GM19397 (cell line): ENCODE data around the gene EFCAB8.
"Not testable (repeated sequence)": the region's sequence is repeated elsewhere in the genome, so short reads cannot be mapped to it uniquely, and the experiment has no call there.

ENCODE experiments used
- ATAC-seq: cut with Tn5 transposase; IDR thresholded peaks from one replicate; pipeline ENCODE4 v1.9.1; 2021; ENCODE audit warnings: mild to moderate bottlenecking, moderate library complexity; ENCODE audit not compliant: unreplicated experiment

The EFCAB8 gene

DNA sequence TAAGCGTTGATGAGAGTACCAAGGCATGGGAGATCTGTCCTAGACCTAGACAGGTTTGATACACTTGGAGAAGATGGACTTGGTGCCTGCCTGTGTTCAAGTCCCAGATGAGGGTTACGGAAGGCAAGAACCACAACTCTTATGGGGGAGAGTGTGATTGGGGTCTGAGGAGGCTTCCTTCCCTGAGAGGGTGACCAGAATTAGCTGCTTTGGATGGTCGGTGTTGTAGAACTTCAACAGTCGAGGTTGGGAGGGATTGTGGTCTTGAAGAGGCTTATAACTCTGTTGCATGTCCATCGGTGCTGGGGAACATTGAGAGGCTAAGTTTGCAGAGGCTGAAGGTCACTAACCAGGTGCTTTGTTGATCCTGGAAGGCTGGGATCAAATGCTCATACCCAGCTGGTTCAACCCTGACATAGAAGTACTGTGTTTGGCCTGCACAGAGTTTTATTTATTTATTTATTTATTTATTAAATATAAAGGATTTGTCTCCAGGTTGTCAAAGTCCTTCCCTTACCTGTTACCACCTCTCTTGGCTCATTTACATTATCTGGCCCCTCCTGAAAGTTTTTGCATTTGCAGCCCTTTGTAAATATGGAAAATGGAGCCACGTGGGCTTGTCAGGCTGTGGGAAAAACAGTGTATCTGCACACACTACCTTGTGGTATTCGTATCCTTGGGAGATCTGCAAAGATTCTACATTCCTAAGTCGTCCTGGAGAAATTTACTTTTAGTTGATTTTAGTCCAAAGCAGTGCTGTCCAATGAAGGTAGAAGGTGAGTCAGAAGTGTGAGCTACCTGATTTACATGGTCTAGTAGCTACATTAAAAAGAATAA is 15.8 kb upstream of the EFCAB8 start:
- ATAC-seq, result no peak

DNA sequence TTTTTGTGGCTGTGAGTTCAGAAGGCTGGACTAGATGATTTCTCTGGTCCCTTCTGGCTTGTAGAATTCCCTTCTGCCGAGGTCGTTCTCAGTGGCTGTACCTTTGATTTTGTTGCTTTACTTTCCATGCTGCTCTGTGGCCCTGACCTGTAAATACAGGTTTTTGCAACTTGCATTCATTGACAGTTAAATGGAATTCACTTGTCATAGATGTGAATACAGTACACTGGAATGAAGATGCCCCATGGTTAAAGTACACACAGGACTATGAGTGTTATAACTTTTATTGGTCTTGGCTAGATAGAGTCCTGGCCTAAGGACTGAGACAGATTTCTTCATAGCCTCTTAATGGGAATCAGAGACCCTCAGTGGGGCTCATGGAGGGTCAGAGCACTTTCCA is 12.9 kb upstream of the EFCAB8 start:
- ATAC-seq, result no peak

DNA sequence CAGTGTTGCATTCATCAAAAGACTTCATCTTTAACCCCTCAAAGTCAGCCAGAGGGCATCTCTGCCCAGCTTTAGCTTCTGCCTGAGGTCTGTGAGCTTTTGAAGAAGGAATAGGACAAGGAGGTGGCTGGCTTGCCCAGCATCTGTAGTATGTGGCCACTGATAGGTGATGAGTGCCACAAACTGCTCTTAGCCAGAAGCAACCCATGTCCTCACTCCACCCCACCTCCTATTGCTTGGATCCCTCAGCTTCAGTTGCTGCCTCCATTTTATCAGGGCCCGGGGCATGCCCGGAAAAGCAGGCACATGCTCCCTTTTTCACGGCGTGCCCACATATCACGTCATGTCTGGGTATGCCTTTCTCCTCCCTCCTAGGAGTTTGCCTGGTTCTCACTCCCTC is 11.9 kb upstream of the EFCAB8 start:
- ATAC-seq, result no peak

DNA sequence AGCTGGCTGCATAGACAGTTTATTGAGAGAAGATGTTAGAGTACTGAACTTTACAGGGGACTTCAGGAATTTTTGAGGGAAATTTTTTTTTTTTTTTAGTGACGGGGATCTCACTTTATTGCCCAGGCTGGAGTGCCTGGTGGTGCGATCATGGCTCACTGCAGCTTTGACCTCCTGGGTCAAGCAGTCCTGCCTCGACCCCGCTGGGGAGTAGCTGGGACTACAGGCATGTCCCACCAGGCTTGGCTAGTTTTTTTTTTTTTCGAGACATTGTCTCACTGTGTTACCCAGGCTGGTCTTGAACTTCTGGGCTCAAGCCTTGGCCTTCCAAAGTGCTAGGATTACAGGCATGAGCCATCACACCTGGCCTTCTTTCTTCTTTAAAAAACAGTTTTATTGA is 10.8 kb upstream of the EFCAB8 start:
- ATAC-seq, result no peak

DNA sequence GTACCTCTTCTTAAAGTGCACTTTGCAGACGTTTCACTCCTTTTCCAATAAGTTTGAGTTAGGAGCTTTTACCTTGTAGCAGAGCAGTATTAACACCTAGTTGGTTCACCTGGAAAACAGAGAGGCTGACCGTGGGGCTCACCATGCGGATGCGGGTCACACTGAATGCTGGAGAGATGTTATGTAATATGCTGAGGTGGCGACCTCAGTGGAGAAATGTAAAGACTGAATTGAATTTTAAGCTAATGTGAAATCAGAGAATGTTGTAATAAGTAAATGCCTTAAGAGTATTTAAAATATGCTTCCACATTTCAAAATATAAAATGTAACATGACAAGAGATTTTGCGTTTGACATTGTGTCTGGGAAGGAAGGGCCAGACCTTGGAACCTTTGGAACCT is 9.9 kb upstream of the EFCAB8 start:
- ATAC-seq, result no peak

DNA sequence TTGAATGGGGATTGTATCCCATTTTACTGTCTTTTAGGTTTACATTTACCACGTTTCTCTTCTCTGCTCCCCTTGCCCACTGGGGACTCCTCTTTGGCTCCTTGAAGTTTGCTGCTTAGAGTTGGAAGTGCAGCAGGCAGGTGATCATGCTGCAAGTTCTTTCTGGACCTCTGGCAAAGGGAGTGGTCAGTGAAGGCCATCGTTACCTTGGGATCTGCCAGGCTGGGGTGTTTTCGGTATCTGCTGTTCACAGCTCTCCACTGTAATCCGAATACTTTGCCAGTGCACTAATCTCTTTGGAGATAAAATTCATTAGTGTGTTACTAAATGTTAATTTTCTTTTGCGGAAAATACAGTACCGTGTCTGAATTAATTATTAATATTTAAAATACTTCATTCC is 9.1 kb upstream of the EFCAB8 start:
- ATAC-seq, result no peak

DNA sequence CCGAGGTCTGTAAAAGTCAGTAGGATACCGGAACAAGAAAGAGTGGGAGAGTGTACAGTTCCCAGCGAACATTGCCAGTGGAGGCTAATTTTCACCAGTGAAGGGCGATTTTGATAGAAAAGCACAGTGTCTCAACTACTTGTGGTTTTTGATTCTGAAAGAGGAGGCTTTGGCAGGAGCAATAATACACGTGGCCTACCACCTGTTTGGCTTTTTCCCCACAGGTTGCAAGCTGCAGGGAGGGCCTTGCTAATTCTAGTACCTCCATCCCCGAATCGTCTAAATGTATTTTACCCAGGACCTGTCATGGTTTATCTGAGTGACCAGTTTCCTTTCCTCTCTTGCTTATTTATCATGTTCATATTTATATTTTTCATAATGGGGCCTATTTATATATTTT is 3.3 kb upstream of the EFCAB8 start:
- ATAC-seq, result no peak

DNA sequence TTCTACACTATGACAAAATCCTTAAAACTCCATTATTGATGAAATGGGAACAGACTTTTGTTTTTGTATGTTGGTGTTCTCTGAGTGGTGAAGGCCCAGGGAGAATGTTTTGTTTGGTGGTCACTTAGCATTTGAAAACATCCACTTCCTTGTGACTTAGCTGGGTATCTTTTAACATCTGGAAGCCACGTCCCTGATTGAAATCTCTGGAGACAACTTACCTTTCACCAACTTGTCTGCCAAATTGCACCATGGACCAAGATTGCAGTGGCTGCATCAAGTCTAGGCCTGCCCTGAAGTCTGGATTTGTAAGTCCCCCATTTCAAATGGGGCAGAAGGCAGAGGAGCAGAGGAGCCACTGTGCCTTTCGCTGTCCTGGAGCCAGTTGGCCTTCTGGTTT is 534 bp upstream of the EFCAB8 start:
- no peak for ATAC-seq

DNA sequence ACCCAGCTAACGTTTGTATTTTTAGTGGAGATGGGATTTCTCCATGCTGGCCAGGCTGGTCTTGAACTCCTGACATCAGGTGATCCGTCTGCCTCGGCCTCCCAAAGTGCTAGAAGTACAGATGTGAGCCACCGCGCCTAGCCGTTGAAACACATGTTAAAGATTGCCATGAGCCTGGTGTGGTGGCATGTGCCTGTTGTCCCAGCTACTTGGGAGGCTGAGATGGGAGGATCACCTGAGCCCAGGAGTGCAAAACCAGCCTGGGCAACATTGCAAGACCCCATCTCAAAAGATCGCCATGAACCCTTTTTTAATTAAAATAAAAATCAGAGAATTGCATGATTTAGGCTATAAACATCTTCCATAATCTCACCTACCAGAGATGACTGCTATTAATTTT is 2.7 kb downstream of the EFCAB8 start:
- ATAC-seq, result no peak

DNA sequence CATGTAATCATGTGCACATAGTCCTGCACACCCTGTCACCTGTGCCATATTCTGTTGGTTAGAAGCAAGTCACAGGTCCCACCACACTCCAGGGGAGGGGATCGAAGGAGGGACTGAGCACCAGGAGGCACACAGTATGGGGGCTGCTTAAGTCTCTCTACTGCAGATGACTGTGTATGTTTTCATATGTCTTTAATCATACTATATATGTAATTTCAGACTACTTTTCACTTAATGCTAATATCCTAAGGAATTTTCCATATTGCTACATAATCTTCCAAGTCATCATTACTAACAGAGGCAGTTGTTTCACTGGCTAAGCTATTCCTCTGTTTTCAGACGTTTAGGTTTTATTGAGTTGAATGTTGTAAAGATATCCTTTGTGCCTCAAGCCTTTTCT is 10.8 kb downstream of the EFCAB8 start:
- no peak for ATAC-seq

DNA sequence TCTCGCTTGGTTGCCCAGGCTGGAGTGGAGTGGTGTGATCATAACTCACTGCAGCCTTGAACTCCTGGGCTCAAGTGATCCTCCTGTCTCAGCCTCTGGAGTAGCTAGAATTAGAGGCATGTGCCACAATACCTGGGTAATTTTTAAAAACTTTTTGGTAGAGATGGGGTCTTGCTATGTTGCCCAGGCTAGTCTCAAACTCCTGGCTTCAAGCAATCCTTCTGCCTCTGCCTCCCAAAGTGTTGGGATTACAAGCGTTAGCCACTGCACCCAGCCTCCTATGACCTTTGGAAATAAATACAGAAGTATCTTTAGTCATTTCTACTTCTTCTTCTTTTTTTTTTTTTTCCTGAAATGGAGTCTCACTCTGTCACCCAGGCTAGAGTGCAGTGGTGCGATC is 11.8 kb downstream of the EFCAB8 start:
- not testable (repeated sequence) for ATAC-seq

DNA sequence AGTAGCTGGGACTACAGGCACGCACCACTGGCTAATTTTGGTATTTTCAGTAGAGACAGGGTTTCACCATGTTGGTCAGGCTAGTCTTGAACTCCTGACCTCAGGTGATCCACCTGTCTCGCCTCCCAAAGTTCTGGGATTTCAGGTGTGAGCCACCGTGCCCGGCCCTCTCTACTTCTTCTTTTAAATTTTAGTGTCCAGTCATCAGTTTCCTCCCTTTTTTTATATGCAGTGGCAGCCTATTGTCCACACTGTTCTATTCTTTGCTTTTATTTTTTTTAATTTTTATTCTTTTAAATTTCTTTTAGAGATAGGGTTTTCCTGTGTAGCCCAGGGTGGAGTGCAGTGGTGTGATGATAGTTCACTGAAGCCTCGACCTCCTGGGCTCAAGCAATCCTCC is 12.3 kb downstream of the EFCAB8 start:
- no peak for ATAC-seq

DNA sequence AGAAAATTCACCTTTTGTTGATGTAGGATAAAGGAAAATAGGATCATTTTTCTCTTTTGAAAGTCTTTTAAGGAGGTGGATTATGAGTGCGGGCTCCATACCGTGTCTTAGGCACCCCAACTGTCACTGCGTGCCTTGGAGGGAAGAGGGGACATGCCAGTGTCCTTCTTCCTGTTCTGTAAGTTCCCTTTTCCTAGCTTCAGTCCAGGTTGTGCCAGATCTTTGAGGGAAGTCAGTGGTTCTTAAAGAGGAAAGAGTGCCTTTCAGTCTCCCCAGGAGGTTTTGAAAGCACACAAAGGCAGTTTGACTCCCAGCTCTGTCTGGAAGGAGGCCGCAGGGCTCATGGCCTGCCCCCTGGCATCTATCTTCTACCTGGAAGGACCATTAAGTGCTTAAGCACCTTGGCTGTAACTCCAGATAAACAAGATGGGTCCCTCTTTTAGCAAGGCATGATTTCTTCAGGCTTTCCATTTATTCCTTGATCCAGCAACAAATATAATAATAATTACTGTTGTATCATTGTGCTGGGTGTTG is 13.0 kb downstream of the EFCAB8 start:
- ATAC-seq, result no peak

DNA sequence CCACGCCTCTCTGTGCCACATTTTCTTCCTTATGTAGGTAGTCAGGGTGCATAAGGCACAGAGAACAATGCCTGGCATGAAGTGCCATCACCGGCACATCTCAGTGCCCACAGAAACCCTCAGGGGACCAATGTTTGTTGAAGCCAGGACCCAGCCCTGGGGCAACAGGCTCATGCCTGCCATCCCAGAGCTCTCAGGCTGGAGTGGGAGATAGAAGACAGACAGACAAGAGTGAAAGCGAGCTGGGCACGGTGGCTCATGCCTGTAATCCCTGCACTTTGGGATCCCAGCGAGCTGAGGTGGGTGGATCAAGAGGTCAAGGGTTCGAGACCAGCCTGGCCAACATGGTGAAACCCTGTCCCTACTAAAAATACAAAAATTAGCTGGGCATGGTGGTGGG is 13.5 kb downstream of the EFCAB8 start:
- no peak for ATAC-seq

DNA sequence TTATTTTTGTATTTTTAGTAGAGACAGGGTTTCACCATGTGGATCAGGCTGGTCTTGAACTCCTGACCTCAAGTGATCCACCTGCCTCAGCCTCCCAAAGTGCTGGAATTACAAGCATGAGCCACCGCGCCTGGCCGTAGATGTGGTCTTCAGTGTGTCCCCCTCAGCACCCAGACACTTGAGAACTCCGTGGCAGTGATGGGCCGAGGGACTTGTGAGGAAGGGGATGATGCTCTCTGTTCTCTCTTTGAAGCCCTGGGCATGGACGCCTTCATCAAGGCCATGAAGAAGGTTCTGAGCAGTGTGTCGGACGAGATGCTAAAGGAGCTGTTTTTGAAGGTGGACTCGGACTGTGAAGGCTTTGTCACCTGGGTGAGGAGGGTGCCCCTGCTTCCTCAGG is 16.9 kb downstream of the EFCAB8 start:
- no peak for ATAC-seq

DNA sequence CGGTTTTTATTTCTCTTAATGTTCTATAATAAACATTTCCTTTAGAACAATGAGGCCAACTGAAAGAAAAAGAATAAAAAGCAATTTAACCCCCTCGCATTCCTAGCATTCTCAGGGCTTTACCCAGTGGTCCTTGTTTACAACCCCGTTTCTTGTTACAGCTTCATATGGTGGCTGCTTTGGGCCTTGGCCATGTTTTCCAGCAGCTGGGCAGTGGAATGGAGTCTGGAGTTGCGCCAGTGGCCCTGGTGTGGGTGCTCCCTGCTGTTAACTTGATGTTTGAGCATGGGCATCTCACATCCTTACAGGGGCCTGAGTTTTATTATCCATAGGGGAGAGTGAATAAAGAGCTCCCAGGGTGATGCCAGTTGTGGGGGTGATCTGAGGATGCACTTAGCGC is 18.8 kb downstream of the EFCAB8 start:
- ATAC-seq, result no peak

DNA sequence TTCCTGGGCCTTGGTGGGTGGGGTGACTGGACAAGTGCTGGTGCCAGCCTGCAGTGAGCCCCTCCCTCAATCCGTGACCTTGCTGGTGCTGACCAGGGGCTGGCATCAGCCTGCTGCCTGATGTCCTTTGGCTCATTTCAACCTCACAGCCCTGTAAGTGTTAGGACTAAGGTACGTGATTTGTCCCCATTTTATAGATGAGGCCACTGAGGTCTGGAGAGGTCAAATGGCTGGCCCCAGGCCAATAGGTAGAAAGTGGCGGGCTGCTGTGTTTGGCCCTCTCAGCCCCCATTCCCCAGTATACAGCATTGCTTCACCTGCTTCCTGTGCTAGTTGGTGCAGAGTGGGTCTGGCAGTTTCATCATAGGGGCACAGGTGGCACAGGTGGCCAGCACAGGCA is 20.1 kb downstream of the EFCAB8 start:
- no peak for ATAC-seq

DNA sequence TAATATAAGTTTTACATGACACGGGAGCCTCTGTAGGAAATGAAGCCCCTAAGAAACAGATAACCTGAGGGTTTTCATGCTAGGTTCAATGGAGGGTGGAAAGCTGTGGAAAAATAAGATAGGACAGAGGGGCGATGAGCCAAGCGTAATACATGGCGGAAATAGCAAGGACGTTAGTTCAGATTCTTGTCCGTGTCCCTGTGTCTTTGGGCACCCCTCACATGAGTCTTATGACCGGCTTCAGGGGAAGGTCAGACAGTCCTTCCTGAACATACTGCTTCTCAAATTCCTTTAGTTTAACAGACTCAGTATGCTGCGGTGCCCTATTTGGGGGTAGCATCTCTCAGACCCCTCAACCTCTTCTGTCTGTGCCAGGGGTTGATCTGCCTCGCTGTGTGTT is 20.8 kb downstream of the EFCAB8 start:
- ATAC-seq, result no peak

DNA sequence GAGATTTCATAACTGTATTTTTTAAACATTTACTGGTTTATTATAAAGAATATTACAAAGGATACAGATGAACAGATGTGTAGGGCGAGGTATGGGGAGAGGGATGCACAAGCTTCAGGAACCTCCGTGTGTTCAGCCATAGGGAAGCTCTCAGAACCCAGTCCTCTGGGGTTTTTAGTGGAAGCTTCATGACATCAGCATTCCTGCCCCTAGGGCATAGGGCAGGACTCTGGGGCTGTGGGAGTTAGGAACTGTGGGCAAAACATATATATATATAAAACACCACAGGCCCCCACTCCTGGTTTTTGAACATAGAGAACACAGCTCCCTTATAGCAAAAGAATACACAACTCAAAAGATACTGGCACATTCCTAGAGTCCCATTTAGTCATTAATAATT is 21.9 kb downstream of the EFCAB8 start:
- no peak for ATAC-seq

DNA sequence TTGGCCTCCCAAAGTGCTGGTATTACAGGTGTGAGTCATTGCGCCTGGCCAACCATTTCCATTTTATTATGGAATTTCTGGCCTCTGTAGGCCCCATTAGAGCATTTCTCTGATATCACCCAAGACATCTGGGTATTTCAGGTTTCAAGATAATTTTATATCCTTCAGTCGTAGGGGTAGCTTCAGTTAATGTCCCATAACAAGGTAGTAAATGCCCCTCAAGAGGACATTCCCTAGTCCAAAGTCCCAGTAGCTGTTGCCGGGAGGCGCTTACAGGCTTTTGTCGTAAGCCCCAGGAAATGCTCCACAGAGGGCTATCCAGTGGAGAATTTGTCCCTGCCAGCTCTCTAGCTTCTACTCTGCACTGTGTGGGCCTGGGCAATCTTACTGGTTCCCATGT is 24.4 kb downstream of the EFCAB8 start:
- no peak for ATAC-seq

DNA sequence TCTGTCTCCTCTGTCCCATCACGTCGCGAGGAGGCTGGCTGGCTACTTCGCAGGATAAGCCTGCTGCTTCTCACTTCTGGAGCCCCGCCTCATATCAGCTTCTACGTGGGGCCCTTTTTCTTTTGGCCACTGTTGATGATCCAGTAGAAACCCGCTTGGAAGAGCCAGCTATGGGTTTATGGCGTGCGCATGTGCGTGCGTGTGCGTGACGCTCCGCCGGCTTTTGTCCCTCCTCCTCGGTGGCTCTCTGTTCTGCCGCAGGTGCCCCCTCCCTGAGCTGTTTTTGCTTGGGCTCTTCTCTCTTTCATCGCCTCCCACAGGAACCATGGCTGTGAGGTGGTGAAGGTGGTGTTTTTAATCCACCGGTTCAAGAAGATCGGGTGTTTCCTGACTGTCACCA is 26.5 kb downstream of the EFCAB8 start:
- ATAC-seq, result no peak

DNA sequence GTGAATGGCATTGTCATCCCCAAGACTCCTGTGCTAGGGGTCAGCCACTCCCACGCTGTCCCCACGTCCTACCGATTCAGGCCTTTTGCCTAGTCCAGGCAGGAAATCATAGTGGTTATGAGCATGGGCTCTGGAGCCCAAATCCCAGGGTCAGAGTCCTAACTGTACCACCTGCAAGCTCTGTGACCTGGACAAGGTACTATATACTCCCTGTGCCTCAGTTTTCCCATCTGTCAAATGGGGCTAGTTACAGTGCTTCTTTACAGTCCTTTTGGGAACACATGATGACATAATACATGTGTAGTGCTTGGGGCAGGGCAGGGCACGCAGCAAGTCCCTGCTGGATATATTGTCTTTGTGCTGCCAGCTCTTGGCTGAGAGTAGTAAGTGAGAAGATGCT is 27.2 kb downstream of the EFCAB8 start:
- no peak for ATAC-seq

DNA sequence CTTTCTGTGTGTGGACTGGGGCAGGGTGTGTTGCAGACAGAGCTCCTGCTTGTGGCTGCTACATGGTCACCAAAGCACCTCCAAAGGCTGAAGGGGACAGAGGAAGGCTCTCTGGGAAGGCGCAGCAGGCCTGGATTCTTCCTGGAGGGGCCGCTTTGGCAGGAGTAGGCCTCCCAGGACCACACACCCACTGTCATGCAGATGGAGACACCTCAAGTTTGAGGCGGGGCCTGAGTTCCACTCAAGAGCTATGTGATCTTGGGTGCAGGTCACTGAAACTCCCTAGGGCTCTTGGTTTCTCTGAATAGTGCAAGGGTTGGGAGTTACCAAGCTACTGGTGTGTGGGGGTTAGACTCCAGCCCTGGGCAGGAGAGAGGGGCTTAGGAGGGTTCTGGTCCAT is 27.9 kb downstream of the EFCAB8 start:
- no peak for ATAC-seq
